Stomach (tissue), 9 donors: ENCODE measurements around the gene CDKN1B. TPM values are rescaled to one million over a fixed set of nuclear protein-coding genes. Genes with fewer than 3 reads are reported as not detected.
A peak's percentile ranks its signal among the peaks of the same experiment; 100 is the strongest.

Experiments
- DNase-seq, 2 donors: peaks; one replicate each; pipeline versions ENCODE4 v3.0.0 to v3.0.0-alpha.2; 2013 to 2019
- H3K27ac ChIP-seq, 5 donors: fragments of 200-600 bp in 4 of 5; sonication (generic) in 4 of 5; one replicate each; pipeline ENCODE4 v1.5.1; 2013 to 2019; ENCODE audit warnings: mild to moderate bottlenecking in 1 of 5, moderate library complexity in 1 of 5
- H3K27me3 ChIP-seq, 3 donors: fragments of 200-600 bp; sonication (generic); one replicate each; pipeline ENCODE4 v1.5.1; 2017 to 2019; ENCODE audit warnings: mixed run types in 1 of 3
- H3K36me3 ChIP-seq, 4 donors: fragments of 200-600 bp; sonication (generic); 1 replicate in 3 of 4; 2 replicates in 1 of 4; pipeline ENCODE4 v1.5.1; 2016 to 2019
- H3K4me1 ChIP-seq, 4 donors: fragments of 200-600 bp; sonication (generic); one replicate each; pipeline ENCODE4 v1.5.1; 2016 to 2019
- H3K4me3 ChIP-seq, 4 donors: fragments of 200-600 bp; sonication (generic) in 3 of 4; one replicate each; pipeline ENCODE4 v1.5.1; 2016 to 2019; ENCODE audit warnings: mild to moderate bottlenecking in 1 of 4
- H3K9me3 ChIP-seq, 4 donors: fragments of 200-600 bp; sonication (generic); one replicate each; pipeline ENCODE4 v1.5.1; 2016 to 2019
- CTCF ChIP-seq, 7 experiments: fragments of 450-650 bp in 4 of 7; fragments of 200-600 bp in 3 of 7; sonication (generic) in 3 of 7; IDR thresholded peaks; one replicate each; pipeline ENCODE4 v1.5.1; 2016 to 2019; ENCODE audit warnings: antibody characterized with exemption in 7 of 7, control low read depth in 2 of 7, mild to moderate bottlenecking in 1 of 7
- EP300 ChIP-seq: sonication (generic); formaldehyde crosslinking; IDR thresholded peaks from one replicate; pipeline ENCODE4 v1.6.1; 2017; ENCODE audit warnings: antibody characterized with exemption
- POLR2A ChIP-seq, 4 donors: fragments of 450-650 bp; IDR thresholded peaks; one replicate each; pipeline ENCODE4 v1.6.1; 2016; ENCODE audit warnings: antibody characterized with exemption in 4 of 4, control low read depth in 2 of 4, mild to moderate bottlenecking in 1 of 4, moderate library complexity in 1 of 4
- POLR2AphosphoS5 ChIP-seq, 3 donors: sonication (generic); formaldehyde crosslinking; IDR thresholded peaks; one replicate each; pipeline ENCODE4 v1.6.1; 2016; ENCODE audit warnings: antibody characterized with exemption in 3 of 3
- WGBS, 5 donors: extraction: QIAGEN DNeasy Blood & Tissue Kit in 3 of 5; methylation state at CpG; one replicate each; pipeline versions ENCODE4 v1.1.5 to v1.1.7; 2013 to 2018; 5-methylcytosine and 5-hydroxymethylcytosine counted together
- intact Hi-C: fragments of 100-400 bp; cut with DNase I; formaldehyde crosslinking; loops from one replicate; pipeline ENCODE4 v1.15.1; 2023; ENCODE audit warnings: low total_unique reads
- polyA plus RNA-seq, 3 donors: library from polyadenylated mRNA; stranded (reverse); fragments of 200-250 nt; gene quantifications; one replicate each; pipeline ENCODE4 v1.2.3, GENCODE V29; 2013
- total RNA-seq, 5 donors: library from RNA; depleted of rRNA; stranded (reverse); fragments of >200 nt; gene quantifications; one replicate each; pipeline versions ENCODE4 v1.1.0 to v1.2.3, GENCODE V29; 2014 to 2016
- donor health status: healthy with polysubstance abuse.
- donor health status: Bipolar disorder and iron deficiency.
- donor health status: healthy.

CDKN1B gene
- total and polyA plus RNA-seq, 8 donors: 17.7 to 60.8 (median 32.8) TPM

GRCh38 chr12:12748044-12748443 is 30.9 kb downstream of the CDKN1B start:
- Histone ChIP-seq H3K4me1 (no peaks in the 10 kb centered on the region), H3K36me3 (no peaks in the 10 kb centered on the region), H3K4me3 (no peak overlapping the region), H3K9me3 (no peaks in the 10 kb centered on the region), H3K27ac (no peak overlapping the region), H3K27me3 (no peaks in the 10 kb centered on the region)
- intact Hi-C loops: no loop called here
- 48 to 58% (median 56%) methylated on average over 3 of the region's 3 CpGs for WGBS, 5 donors
- TF ChIP-seq CTCF (IDR thresholded peaks at IDR 0.05) (no peak), POLR2AphosphoS5 (IDR thresholded peaks at IDR 0.05) (no peak), POLR2A (IDR thresholded peaks at IDR 0.05) (no peak)
- DNase-seq: no peak

GRCh38 chr12:12749433-12749832 is 32.3 kb downstream of the CDKN1B start:
- Histone ChIP-seq H3K27ac (peak overlapping the region in 4 of 5 donors; percentile 40 to 67 (median 51)), H3K4me1 (no peaks in the 10 kb centered on the region), H3K27me3 (no peaks in the 10 kb centered on the region), H3K36me3 (no peaks in the 10 kb centered on the region), H3K4me3 (peak overlapping the region; percentile 5 to 34 (median 20)), H3K9me3 (no peaks in the 10 kb centered on the region)
- intact Hi-C loops: no loop called here
- no peak for TF ChIP-seq EP300
- TF ChIP-seq POLR2A (IDR thresholded peaks at IDR 0.05): no peak
- TF ChIP-seq CTCF (IDR thresholded peaks at IDR 0.05): no peak
- no peak for TF ChIP-seq POLR2AphosphoS5 (IDR thresholded peaks at IDR 0.05)
- no peak for DNase-seq
- WGBS, 5 donors: 73 to 79% (median 78%) methylated on average over 7 of the region's 7 CpGs

GRCh38 chr12:12755923-12756322 is 38.8 kb downstream of the CDKN1B start:
- no peak for TF ChIP-seq EP300
- TF ChIP-seq POLR2A (IDR thresholded peaks at IDR 0.05): no peak
- TF ChIP-seq CTCF (IDR thresholded peaks at IDR 0.05): no peak
- TF ChIP-seq POLR2AphosphoS5 (IDR thresholded peaks at IDR 0.05): no peak
- WGBS, 5 donors: 81 to 89% (median 85%) methylated on average over 5 of the region's 5 CpGs
- intact Hi-C loops: no loop called here
- Histone ChIP-seq H3K36me3 (no peaks in the 10 kb centered on the region), H3K4me3 (no peak overlapping the region), H3K27me3 (no peaks in the 10 kb centered on the region), H3K9me3 (no peaks in the 10 kb centered on the region), H3K4me1 (peaks cover 0 to 11% (median 0%) of the 10 kb centered on the region in 4 donors), H3K27ac (no peak overlapping the region)
- DNase-seq: no peak

- H3K9me3 ChIP-seq: no peaks in the 10 kb centered on the region
- DNase-seq: no peak
- no peak overlapping the region for H3K27ac ChIP-seq
- intact Hi-C loops: no loop called here
- peaks cover 0 to 11% (median 0%) of the 10 kb centered on the region in 4 donors for H3K4me1 ChIP-seq
- WGBS, 5 donors: 84 to 100% (median 93%) methylated on average over 2 of the region's 2 CpGs
- no peaks in the 10 kb centered on the region for H3K36me3 ChIP-seq
- no peak for TF ChIP-seq CTCF (IDR thresholded peaks at IDR 0.05)
- TF ChIP-seq POLR2A (IDR thresholded peaks at IDR 0.05): no peak
- TF ChIP-seq EP300: no peak
- no peak for TF ChIP-seq POLR2AphosphoS5 (IDR thresholded peaks at IDR 0.05)
- no peaks in the 10 kb centered on the region for H3K27me3 ChIP-seq
- H3K4me3 ChIP-seq: no peak overlapping the region
Observed at GRCh38 chr12:12757121-12757520, 40.0 kb downstream of the CDKN1B start.
